HepG2 (cell line): Measurements from ENCODE around the gene NUDT15. TPM values are rescaled to one million over a fixed set of nuclear protein-coding genes. Genes with fewer than 3 reads are reported as not detected.

Experiments used
- FOXA1 ChIP-seq, 2 experiments: fragments of 450-650 bp in 1 of 2; sonication (generic) in 1 of 2; formaldehyde crosslinking in 1 of 2; IDR thresholded peaks; 2 replicates each; pipeline versions ENCODE4 v1.4.0 to v1.6.1; 2016 to 2020; ENCODE audit warnings: missing genetic modification reagents in 1 of 2
- LRRFIP1 ChIP-seq: sonication (generic); formaldehyde crosslinking; conservative IDR thresholded peaks from 2 replicates; pipeline ENCODE4 v1.4.0; 2020; ENCODE audit warnings: missing genetic modification reagents
- MAFK ChIP-seq, 2 experiments: IDR thresholded peaks in 1 of 2; conservative IDR thresholded peaks in 1 of 2; 2 replicates each; pipeline ENCODE4 v1.6.1; 2011; ENCODE audit warnings: improper control_type of control experiment in 2 of 2, low read length in 2 of 2
- MED8 ChIP-seq: sonication (generic); formaldehyde crosslinking; IDR thresholded peaks from 2 replicates; pipeline ENCODE4 v1.8.1; 2023; ENCODE audit warnings: mild to moderate bottlenecking, missing genetic modification reagents; ENCODE audit not compliant: insufficient replicate concordance
- ZHX1 ChIP-seq: sonication (generic); formaldehyde crosslinking; IDR thresholded peaks from 2 replicates; pipeline ENCODE4 v1.8.1; 2022; ENCODE audit warnings: low read depth, mild to moderate bottlenecking, missing genetic modification reagents
- ZNF329 ChIP-seq: sonication (generic); formaldehyde crosslinking; IDR thresholded peaks from 2 replicates; pipeline ENCODE4 v1.9.0; 2021; ENCODE audit warnings: low read depth, mild to moderate bottlenecking, missing genetic modification reagents
- ZNF609 ChIP-seq: sonication (generic); formaldehyde crosslinking; IDR thresholded peaks from 2 replicates; pipeline ENCODE4 v1.4.0; 2020; ENCODE audit warnings: mild to moderate bottlenecking, missing genetic modification reagents, borderline replicate concordance
- polyA plus RNA-seq, 8 experiments: library from polyadenylated mRNA; depleted of rRNA in 3 of 8; stranded (reverse) in 7 of 8; unstranded in 1 of 8; fragments of >200 nt; fragmentation: Illumina TruSeq in 4 of 8; extraction: Trizol in 4 of 8; gene quantifications; 2 replicates each; pipeline versions ENCODE4 v1.2.1 to v1.2.3, GENCODE V29; 2011 to 2016; ENCODE audit warnings: low read depth in 4 of 8, missing spikeins in 1 of 8, mixed read lengths in 1 of 8; ENCODE audit not compliant: insufficient read depth in 1 of 8
- total RNA-seq, 5 experiments: library from RNA; depleted of rRNA; stranded (reverse); fragments of >200 nt; fragmentation: Illumina TruSeq; extraction: Trizol; gene quantifications; 2 replicates each; pipeline ENCODE4 v1.2.3, GENCODE V29; 2016; ENCODE audit warnings: low read depth in 1 of 5

Gene NUDT15
- total and polyA plus RNA-seq, 2 of the 13 experiments (the other 11 are each of a cell fraction or from before 2014, with no cell fraction given), result 21.3 to 47.3 TPM

- TF ChIP-seq ZNF609 (no peak), MAFK (conservative IDR thresholded peaks at IDR 0.05 in 1 of 2, IDR thresholded peaks at IDR 0.05 in 1 of 2; ENCODE audit: low read length in 2 of 2) (peak; percentile 94 to 98), ZNF329 (no peak), MED8 (CRISPR knock-in tag) (no peak), ZHX1 (no peak), LRRFIP1 (CRISPR knock-in tag) (no peak), FOXA1 (IDR thresholded peaks at IDR 0.05) (no peak), FOXA1 (CRISPR knock-in tag; IDR thresholded peaks at IDR 0.05) (no peak)
These were observed 44.2 kb downstream of the NUDT15 start (continued) for GRCh38 chr13:48081739-48082138.
